ENCODE measurements around the gene ANXA10. TPM values are rescaled to one million over a fixed set of nuclear protein-coding genes. Genes with fewer than 3 reads are reported as not detected.
A peak's percentile ranks its signal among the peaks of the same experiment; 100 is the strongest.

ANXA10 gene
- total RNA-seq, 1 experiment from 2014 or later = 0.47 TPM

GRCh38 chr4:168074861-168075260 is 17.5 kb upstream of the ANXA10 start:
- CTCF ChIA-PET = no interaction called here
- Histone ChIP-seq H3K4me2 (ENCODE audit: low read length) (no peak overlapping the region), H3K9ac (ENCODE audit: low read length) (no peak overlapping the region), H3K27ac (ENCODE audit: low read length) (no peak overlapping the region), H2AFZ (ENCODE audit: low read length) (no peak overlapping the region), H3K79me2 (ENCODE audit: low read length) (no peaks in the 10 kb centered on the region), H3K9me2 (replicated peaks; ENCODE audit: low read length) (no peaks in the 10 kb centered on the region), H4K20me1 (ENCODE audit: low read length) (no peaks in the 10 kb centered on the region), H3K36me3 (ENCODE audit: low read depth, low read length) (no peaks in the 10 kb centered on the region), H3F3A (ENCODE audit: low read length, unreplicated experiment) (no peaks in the 10 kb centered on the region), H3K4me3 (ENCODE audit: low read length) (no peak overlapping the region), H3K4me1 (ENCODE audit: insufficient read depth, low read length) (peaks cover 30% of the 10 kb centered on the region), H3K27me3 (ENCODE audit: low read length) (no peaks in the 10 kb centered on the region), H3K9me3 (ENCODE audit: low read length) (no peaks in the 10 kb centered on the region)
- intact Hi-C loops (cut with micrococcal nuclease) = loop anchor here (5.0 kb wide), 1 partner anchor 453 kb away; no protein-coding TSS in a partner anchor
- BruUV-seq (replicated peaks) = no TSS peak
- ATAC-seq (no peak), DNase-seq (no peak)
- TF ChIP-seq EZH2phosphoT487 (IDR thresholded peaks at IDR 0.05; ENCODE audit: borderline replicate concordance, low read length) (no peak), EZH2 (IDR thresholded peaks at IDR 0.05; ENCODE audit: low read length, unreplicated experiment) (no peak), CTCF (conservative IDR thresholded peaks at IDR 0.05; ENCODE audit: low read depth, low read length) (no peak)
- POLR2A ChIA-PET (ENCODE audit: unreplicated experiment) = no interaction called here

GRCh38 chr4:168076989-168077725 is 15.2 kb upstream of the ANXA10 start:
- H2AFZ ChIP-seq (ENCODE audit: low read length) = peak overlapping the region; percentile 58
- intact Hi-C loops (cut with micrococcal nuclease) = loop anchor here (1.0 to 5.0 kb wide), 4 partner anchors 49 to 455 kb away; no protein-coding TSS in a partner anchor
- H3K9ac ChIP-seq (ENCODE audit: low read length) = no peak overlapping the region; the same call in 1 of the 2 replicates
- no TSS peak for BruUV-seq (replicated peaks)
- H4K20me1 ChIP-seq (ENCODE audit: low read length) = no peaks in the 10 kb centered on the region
- H3K4me2 ChIP-seq (ENCODE audit: low read length) = peak overlapping the region; percentile 37; the same call in 1 of the 2 replicates
- POLR2A ChIA-PET (ENCODE audit: unreplicated experiment) = no interaction called here
- ATAC-seq = peak; percentile 76
- H3K27ac ChIP-seq (ENCODE audit: low read length) = peak overlapping the region; percentile 75
- H3K79me2 ChIP-seq (ENCODE audit: low read length) = no peaks in the 10 kb centered on the region
- TF ChIP-seq EZH2phosphoT487 (IDR thresholded peaks at IDR 0.05; ENCODE audit: borderline replicate concordance, low read length) = no peak
- no peak for TF ChIP-seq EZH2 (IDR thresholded peaks at IDR 0.05; ENCODE audit: low read length, unreplicated experiment)
- TF ChIP-seq CTCF (conservative IDR thresholded peaks at IDR 0.05; ENCODE audit: low read depth, low read length) = peak; percentile 86
- no peaks in the 10 kb centered on the region for H3F3A ChIP-seq (ENCODE audit: low read length, unreplicated experiment)
- H3K9me3 ChIP-seq (ENCODE audit: low read length) = no peaks in the 10 kb centered on the region
- no peak overlapping the region for H3K4me3 ChIP-seq (ENCODE audit: low read length)
- no peaks in the 10 kb centered on the region for H3K36me3 ChIP-seq (ENCODE audit: low read depth, low read length)
- no peaks in the 10 kb centered on the region for H3K9me2 ChIP-seq (replicated peaks; ENCODE audit: low read length)
- peaks cover 16% of the 10 kb centered on the region for H3K4me1 ChIP-seq (ENCODE audit: insufficient read depth, low read length)
- H3K27me3 ChIP-seq (ENCODE audit: low read length) = no peaks in the 10 kb centered on the region
- CTCF ChIA-PET = interaction anchor here (1.4 kb wide), 1 partner anchor 76 kb away, joined by 3 read pairs; no protein-coding TSS in a partner anchor
- peak; percentile 85 for DNase-seq

Measured in PC-3 (cell line).